B cell (primary cell): ENCODE data around the gene TMEM132D. TPM values are rescaled to one million over a fixed set of nuclear protein-coding genes. Genes with fewer than 3 reads are reported as not detected.

Source experiments
- ATAC-seq: fragments of 200-7000 bp; cut with Tn5 transposase; one replicate; pipeline ENCODE4 v1.10.0; 2021; ENCODE audit warnings: low read depth, mild to moderate bottlenecking, moderate number of reproducible peaks, moderate library complexity
- CTCF ChIA-PET: fragments of 350-600 bp; sonication (Branson Sonifier 250); formaldehyde crosslinking; loops from one replicate; lab custom pipeline; 2021; ENCODE audit warnings: antibody characterized with exemption, inconsistent platforms; lab: Charles Lee
- POLR2A ChIA-PET: fragments of 350-600 bp; sonication (Branson Sonifier 250); formaldehyde crosslinking; loops from one replicate; lab custom pipeline; 2021; ENCODE audit warnings: antibody characterized with exemption; lab: Charles Lee
- DNase-seq: peaks from one replicate; pipeline ENCODE4 v3.0.0; 2013
- H2AFZ ChIP-seq: 2 replicates; pipeline ENCODE4 v1.6.1; 2012; ENCODE audit warnings: mild to moderate bottlenecking, low read depth, low read length; ENCODE audit not compliant: insufficient read depth, poor library complexity, severe bottlenecking
- H3K27ac ChIP-seq, 2 donors: 1 replicate in 1 of 2; 2 replicates in 1 of 2; pipeline ENCODE4 v1.5.1; 2012 to 2013; ENCODE audit warnings: low read length in 2 of 2, mild to moderate bottlenecking in 2 of 2, moderate library complexity in 1 of 2
- H3K27me3 ChIP-seq, 4 experiments: fragments of 200-600 bp in 1 of 4; sonication (generic) in 1 of 4; replicated peaks in 1 of 4; 1 replicate in 2 of 4; 2 replicates in 2 of 4; pipeline versions ENCODE4 v1.6.1 to v1.7.0; 2013 to 2016; ENCODE audit warnings: low read length in 3 of 4, mild to moderate bottlenecking in 2 of 4, mixed read lengths in 1 of 4, moderate library complexity in 1 of 4; ENCODE audit not compliant: insufficient read depth in 4 of 4, control insufficient read depth in 3 of 4; ENCODE audit errors: control extremely low read depth in 1 of 4
- H3K36me3 ChIP-seq, 2 experiments: replicated peaks in 1 of 2; 1 replicate in 1 of 2; 2 replicates in 1 of 2; pipeline versions ENCODE4 v1.6.1 to v1.7.1; 2013; ENCODE audit warnings: low read length in 1 of 2; ENCODE audit not compliant: insufficient read depth in 2 of 2, control insufficient read depth in 1 of 2; ENCODE audit errors: control extremely low read depth in 1 of 2, extremely low read depth in 1 of 2
- H3K4me1 ChIP-seq, 2 donors: fragments of 200-600 bp in 1 of 2; sonication (generic) in 1 of 2; 1 replicate in 1 of 2; 2 replicates in 1 of 2; pipeline versions ENCODE4 v1.5.1 to v1.6.1; 2013 to 2017; ENCODE audit warnings: low read length in 2 of 2; ENCODE audit not compliant: control insufficient read depth in 2 of 2, insufficient read depth in 2 of 2
- H3K4me2 ChIP-seq: replicated peaks from 2 replicates; pipeline ENCODE3; 2012; ENCODE audit warnings: mild to moderate bottlenecking, low read depth, low read length; ENCODE audit not compliant: poor library complexity, severe bottlenecking
- H3K4me3 ChIP-seq, 5 experiments: fragments of 200-600 bp in 1 of 5; sonication (generic) in 1 of 5; 1 replicate in 3 of 5; 2 replicates in 2 of 5; pipeline versions ENCODE4 v1.5.1 to v1.7.0; 2011 to 2016; ENCODE audit warnings: low read length in 4 of 5, mild to moderate bottlenecking in 4 of 5, low read depth in 2 of 5, control low read depth in 1 of 5, moderate library complexity in 1 of 5; ENCODE audit not compliant: insufficient read depth in 1 of 5; ENCODE audit errors: control extremely low read depth in 1 of 5, extremely low read depth in 1 of 5
- H3K79me2 ChIP-seq: fragments of 200-600 bp; sonication (generic); one replicate; pipeline ENCODE4 v1.6.0; 2016; ENCODE audit warnings: low read length; ENCODE audit not compliant: control insufficient read depth, insufficient read depth
- H3K9ac ChIP-seq: fragments of 200-600 bp; sonication (generic); 2 replicates; pipeline ENCODE4 v1.6.1; 2017; ENCODE audit warnings: mild to moderate bottlenecking, low read length, moderate library complexity
- H3K9me3 ChIP-seq, 3 donors: one replicate each; pipeline versions ENCODE4 v1.6.1 to v1.7.1; 2013; ENCODE audit warnings: low read length in 2 of 3; ENCODE audit not compliant: control insufficient read depth in 2 of 3, insufficient read depth in 1 of 3; ENCODE audit errors: control extremely low read depth in 1 of 3
- H4K20me1 ChIP-seq: 2 replicates; pipeline ENCODE4 v1.6.0; 2012; ENCODE audit warnings: mild to moderate bottlenecking, low read length; ENCODE audit not compliant: insufficient read depth, control insufficient read depth, poor library complexity, severe bottlenecking
- H3K27ac Mint-ChIP-seq: one replicate; pipeline ENCODE4 v1.8.0; 2021; ENCODE audit warnings: mixed read lengths
- H3K27me3 Mint-ChIP-seq: one replicate; pipeline ENCODE4 v1.8.0; 2021; ENCODE audit warnings: mixed read lengths
- H3K4me1 Mint-ChIP-seq: one replicate; pipeline ENCODE4 v1.8.0; 2021; ENCODE audit warnings: mixed read lengths
- H3K4me3 Mint-ChIP-seq: one replicate; pipeline ENCODE4 v1.8.0; 2021; ENCODE audit warnings: mixed read lengths
- H3K9me3 Mint-ChIP-seq: one replicate; pipeline ENCODE4 v1.8.0; 2022; ENCODE audit warnings: mixed read lengths; ENCODE audit not compliant: insufficient read depth
- EZH2 ChIP-seq: IDR thresholded peaks from 2 replicates; pipeline ENCODE4 v1.6.1; 2012; ENCODE audit warnings: borderline replicate concordance, low read depth, mild to moderate bottlenecking, moderate library complexity, low read length; ENCODE audit not compliant: insufficient read depth, poor library complexity, severe bottlenecking
- WGBS: methylation state at CpG from one replicate; pipeline ENCODE4 v1.1.5; 2013; ENCODE audit warnings: missing lambda C conversion rate; ENCODE audit not compliant: insufficient coverage; 5-methylcytosine and 5-hydroxymethylcytosine counted together
- intact Hi-C: fragments of 100-400 bp; cut with micrococcal nuclease; formaldehyde crosslinking; loops from one replicate; pipeline ENCODE4 v1.10.0; 2022
- polyA plus RNA-seq: library from polyadenylated mRNA; depleted of rRNA; stranded (reverse); fragments of >200 nt; gene quantifications from 2 replicates; pipeline ENCODE4 v1.2.3, GENCODE V29; 2012
- total RNA-seq, 2 donors: library from RNA; stranded (reverse); fragments of 120-200 nt in 1 of 2; gene quantifications; 1 replicate in 1 of 2; 2 replicates in 1 of 2; pipeline versions ENCODE4 v1.2.3 to v1.2.4, GENCODE V29; 2013 to 2022
- TF ChIP-seq, protein P1 (sequence below): fragments of 200-600 bp; IDR thresholded peaks from one replicate; pipeline ENCODE4 v1.8.0; 2022; ENCODE audit warnings: antibody characterized with exemption, mild to moderate bottlenecking

Gene TMEM132D
- total and polyA plus RNA-seq, 2 donors (not counting 1 experiment from before 2014, with no cell fraction given), result not detected

DNA sequence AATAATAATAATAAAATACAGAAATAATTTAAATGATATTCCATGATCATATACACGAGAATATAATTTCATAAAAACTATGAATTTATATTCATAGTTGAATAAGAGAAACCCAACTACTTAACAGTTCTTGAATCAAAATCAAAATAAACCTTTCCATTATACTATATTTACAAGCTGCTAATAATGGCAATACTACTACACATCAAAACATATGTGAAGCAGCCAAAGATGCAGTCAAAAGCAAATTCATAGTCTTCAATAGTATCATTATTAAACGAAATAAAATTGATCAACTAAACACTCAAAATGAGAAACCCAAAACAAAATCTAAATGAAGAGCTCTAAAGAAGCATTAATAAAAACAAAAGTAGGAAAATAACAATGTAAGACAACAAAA is 197.1 kb downstream of the TMEM132D start:
- peaks cover 3% of the 10 kb centered on the region for H3K9me3 Mint-ChIP-seq
- ATAC-seq, result no peak

DNA sequence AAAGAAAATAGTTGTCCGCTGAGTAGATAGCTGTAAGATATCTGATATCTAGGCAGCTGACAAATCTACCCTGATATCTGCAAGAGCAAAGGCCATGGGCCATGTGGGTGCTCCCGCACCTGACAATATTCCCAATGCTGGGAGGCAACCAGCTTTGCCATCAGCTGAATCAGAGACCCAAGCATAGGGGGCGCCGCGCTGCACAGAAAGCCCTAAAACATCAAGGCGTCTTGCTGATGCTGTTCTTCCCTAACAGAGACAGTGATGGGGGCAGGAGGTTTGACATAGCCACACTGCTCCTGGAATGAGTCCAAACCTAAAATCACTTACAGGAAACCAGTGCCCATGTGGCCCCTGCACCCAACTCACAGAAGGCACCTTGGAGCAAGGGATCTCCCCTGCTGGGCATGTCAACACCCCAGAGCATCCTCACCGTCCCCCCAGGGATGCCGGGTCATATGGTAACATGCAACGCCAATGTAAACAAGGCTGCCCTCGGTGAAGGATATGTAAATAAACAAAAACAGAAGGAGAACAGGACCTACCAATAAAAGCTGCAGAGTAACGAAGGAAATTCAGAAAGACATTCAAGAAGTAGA is 199.5 kb downstream of the TMEM132D start:
- ChIA-PET CTCF (no interaction called here), POLR2A (no interaction called here)
- Histone ChIP-seq H4K20me1 (no peaks in the 10 kb centered on the region), H2AFZ (no peak overlapping the region), H3K36me3 (no peaks in the 10 kb centered on the region), H3K4me3 (no peak overlapping the region), H3K27ac (no peak overlapping the region), H3K27me3 (no peaks in the 10 kb centered on the region), H3K79me2 (no peaks in the 10 kb centered on the region), H3K4me1 (no peaks in the 10 kb centered on the region), H3K9me3 (peaks cover 0 to 18% (median 7%) of the 10 kb centered on the region in 3 donors), H3K4me2 (no peak overlapping the region), H3K9ac (no peak overlapping the region)
- ATAC-seq, result no peak
- no peak for TF ChIP-seq EZH2
- TF ChIP-seq, protein P1, sequence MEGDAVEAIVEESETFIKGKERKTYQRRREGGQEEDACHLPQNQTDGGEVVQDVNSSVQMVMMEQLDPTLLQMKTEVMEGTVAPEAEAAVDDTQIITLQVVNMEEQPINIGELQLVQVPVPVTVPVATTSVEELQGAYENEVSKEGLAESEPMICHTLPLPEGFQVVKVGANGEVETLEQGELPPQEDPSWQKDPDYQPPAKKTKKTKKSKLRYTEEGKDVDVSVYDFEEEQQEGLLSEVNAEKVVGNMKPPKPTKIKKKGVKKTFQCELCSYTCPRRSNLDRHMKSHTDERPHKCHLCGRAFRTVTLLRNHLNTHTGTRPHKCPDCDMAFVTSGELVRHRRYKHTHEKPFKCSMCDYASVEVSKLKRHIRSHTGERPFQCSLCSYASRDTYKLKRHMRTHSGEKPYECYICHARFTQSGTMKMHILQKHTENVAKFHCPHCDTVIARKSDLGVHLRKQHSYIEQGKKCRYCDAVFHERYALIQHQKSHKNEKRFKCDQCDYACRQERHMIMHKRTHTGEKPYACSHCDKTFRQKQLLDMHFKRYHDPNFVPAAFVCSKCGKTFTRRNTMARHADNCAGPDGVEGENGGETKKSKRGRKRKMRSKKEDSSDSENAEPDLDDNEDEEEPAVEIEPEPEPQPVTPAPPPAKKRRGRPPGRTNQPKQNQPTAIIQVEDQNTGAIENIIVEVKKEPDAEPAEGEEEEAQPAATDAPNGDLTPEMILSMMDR, result no peak
- Mint-ChIP-seq H3K27me3 (no peaks in the 10 kb centered on the region), H3K9me3 (peaks cover 3% of the 10 kb centered on the region), H3K4me3 (no peak overlapping the region), H3K27ac (no peak overlapping the region), H3K4me1 (no peaks in the 10 kb centered on the region)
- WGBS, result 62% methylated on average over 6 of the region's 11 CpGs
- intact Hi-C loops, result no loop called here
- no peak for DNase-seq

More for the DNA sequence above, 197.1 kb downstream of the TMEM132D start:
- TF ChIP-seq, protein P1, result no peak
- TF ChIP-seq EZH2, result no peak
- Histone ChIP-seq H3K4me2 (no peak overlapping the region), H3K9me3 (peaks cover 0 to 24% (median 7%) of the 10 kb centered on the region in 3 donors), H3K36me3 (no peaks in the 10 kb centered on the region), H3K4me3 (no peak overlapping the region), H3K9ac (no peak overlapping the region), H3K4me1 (no peaks in the 10 kb centered on the region), H2AFZ (no peak overlapping the region), H4K20me1 (no peaks in the 10 kb centered on the region), H3K27ac (no peak overlapping the region), H3K79me2 (no peaks in the 10 kb centered on the region), H3K27me3 (no peaks in the 10 kb centered on the region)
- no CpG with 5 or more reads among the region's 2 CpGs for WGBS
- CTCF ChIA-PET, result no interaction called here
- intact Hi-C loops, result no loop called here
- Mint-ChIP-seq H3K4me3 (no peak overlapping the region), H3K27me3 (no peaks in the 10 kb centered on the region), H3K4me1 (no peaks in the 10 kb centered on the region), H3K27ac (no peak overlapping the region)
- POLR2A ChIA-PET, result no interaction called here
- no peak for DNase-seq
